Body of pancreas (tissue), 4 donors: Measurements from ENCODE around the gene AFM. TPM values are rescaled to one million over a fixed set of nuclear protein-coding genes. Genes with fewer than 3 reads are reported as not detected.
"Not testable (repeated sequence)": the region's sequence is repeated elsewhere in the genome, so short reads cannot be mapped to it uniquely, and the experiment has no call there.

Experiments
- ATAC-seq: fragments of 150-250 bp; one replicate; pipeline ENCODE4 v1.9.1; 2016
- DNase-seq, 4 donors: peaks; one replicate each; pipeline ENCODE4 v3.0.0-alpha.2; 2019
- H3K27ac ChIP-seq, 4 donors: fragments of 200-600 bp; sonication (generic); 1 replicate in 3 of 4; 2 replicates in 1 of 4; pipeline versions ENCODE4 v1.5.1 to v1.6.1; 2016 to 2019; ENCODE audit warnings: mild to moderate bottlenecking in 1 of 4, mixed read lengths in 1 of 4, moderate library complexity in 1 of 4
- H3K27me3 ChIP-seq, 2 donors: fragments of 200-600 bp; sonication (generic); one replicate each; pipeline ENCODE4 v1.6.0; 2016; ENCODE audit warnings: mild to moderate bottlenecking in 1 of 2
- H3K36me3 ChIP-seq, 2 donors: fragments of 200-600 bp; sonication (generic); replicated peaks in 1 of 2; 2 replicates each; pipeline ENCODE4 v1.5.1; 2016; ENCODE audit warnings: low read depth in 2 of 2; ENCODE audit not compliant: insufficient read depth in 1 of 2
- H3K4me1 ChIP-seq: fragments of 200-600 bp; sonication (generic); one replicate; pipeline ENCODE4 v1.6.0; 2016
- H3K4me3 ChIP-seq, 2 donors: fragments of 200-600 bp; sonication (generic); 1 replicate in 1 of 2; 2 replicates in 1 of 2; pipeline ENCODE4 v1.5.1; 2016 to 2019
- H3K9me3 ChIP-seq, 3 donors: fragments of 200-600 bp; sonication (generic); 1 replicate in 2 of 3; 2 replicates in 1 of 3; pipeline ENCODE4 v1.5.1; 2016
- CTCF ChIP-seq, 7 experiments: fragments of 450-650 bp in 4 of 7; fragments of 200-600 bp in 3 of 7; sonication (generic) in 3 of 7; IDR thresholded peaks; one replicate each; pipeline ENCODE4 v1.5.1; 2016 to 2019; ENCODE audit warnings: antibody characterized with exemption in 7 of 7
- POLR2A ChIP-seq, 3 donors: fragments of 450-650 bp; IDR thresholded peaks; one replicate each; pipeline ENCODE4 v1.6.1; 2016; ENCODE audit warnings: antibody characterized with exemption in 3 of 3, mild to moderate bottlenecking in 2 of 3
- WGBS, 2 donors: methylation state at CpG; one replicate each; pipeline ENCODE4 v1.1.5; 2017; 5-methylcytosine and 5-hydroxymethylcytosine counted together
- intact Hi-C: fragments of 100-400 bp; cut with DNase I; formaldehyde crosslinking; loops from one replicate; pipeline ENCODE4 v1.15.1; 2023
- total RNA-seq, 2 donors: library from RNA; depleted of rRNA; stranded (reverse); fragments of >200 nt; gene quantifications; one replicate each; pipeline ENCODE4 v1.1.0, GENCODE V29; 2016

The AFM gene
- total RNA-seq, 2 donors from 2014 or later, result 0.33 TPM; not detected in 1

GRCh38 chr4:73538162-73538561 is 56.6 kb downstream of the AFM start:
- no peaks in the 10 kb centered on the region for H3K36me3 ChIP-seq
- H3K9me3 ChIP-seq, result no peaks in the 10 kb centered on the region
- no peak for TF ChIP-seq CTCF (IDR thresholded peaks at IDR 0.05)
- H3K4me3 ChIP-seq, result no peak overlapping the region
- WGBS, 2 donors, result 91 to 95% methylated on average over 2 of the region's 2 CpGs
- DNase-seq (no peak), ATAC-seq (no peak)
- H3K27ac ChIP-seq, result no peak overlapping the region
- no peaks in the 10 kb centered on the region for H3K27me3 ChIP-seq
- intact Hi-C loops, result no loop called here
- peaks cover 17% of the 10 kb centered on the region for H3K4me1 ChIP-seq

GRCh38 chr4:73539386-73539785 is 57.8 kb downstream of the AFM start:
- peaks cover 10% of the 10 kb centered on the region for H3K4me1 ChIP-seq
- DNase-seq (no peak), ATAC-seq (no peak)
- intact Hi-C loops, result no loop called here
- WGBS, 2 donors, result 49 to 53% methylated on average over 4 of the region's 4 CpGs
- TF ChIP-seq CTCF (IDR thresholded peaks at IDR 0.05) (no peak), POLR2A (IDR thresholded peaks at IDR 0.05) (no peak)
- H3K36me3 ChIP-seq, result no peaks in the 10 kb centered on the region
- H3K27me3 ChIP-seq, result no peaks in the 10 kb centered on the region
- H3K9me3 ChIP-seq, result no peaks in the 10 kb centered on the region
- no peak overlapping the region for H3K27ac ChIP-seq
- H3K4me3 ChIP-seq, result no peak overlapping the region

GRCh38 chr4:73540826-73541225 is 59.3 kb downstream of the AFM start:
- DNase-seq, result no peak
- Histone ChIP-seq H3K4me1 (peaks cover 3% of the 10 kb centered on the region), H3K9me3 (no peaks in the 10 kb centered on the region), H3K36me3 (no peaks in the 10 kb centered on the region), H3K4me3 (no peak overlapping the region), H3K27me3 (no peaks in the 10 kb centered on the region), H3K27ac (no peak overlapping the region)
- intact Hi-C loops, result no loop called here
- no peak for ATAC-seq
- TF ChIP-seq CTCF (IDR thresholded peaks at IDR 0.05) (no peak), POLR2A (IDR thresholded peaks at IDR 0.05) (no peak)
- 86 to 95% methylated on average over 3 of the region's 3 CpGs for WGBS, 2 donors

- ATAC-seq (no peak), DNase-seq (no peak)
- H3K9me3 ChIP-seq, result no peaks in the 10 kb centered on the region
- H3K27ac ChIP-seq, result no peak overlapping the region
- H3K36me3 ChIP-seq, result no peaks in the 10 kb centered on the region
- 54 to 71% methylated on average over 3 of the region's 3 CpGs for WGBS, 2 donors
- H3K4me1 ChIP-seq, result no peaks in the 10 kb centered on the region
- H3K27me3 ChIP-seq, result no peaks in the 10 kb centered on the region
- intact Hi-C loops, result no loop called here
- TF ChIP-seq POLR2A (IDR thresholded peaks at IDR 0.05), result no peak
- no peak for TF ChIP-seq CTCF (IDR thresholded peaks at IDR 0.05)
- H3K4me3 ChIP-seq, result no peak overlapping the region
Observed at GRCh38 chr4:73541251-73541650, 59.7 kb downstream of the AFM start.

- H3K9me3 ChIP-seq, result no peaks in the 10 kb centered on the region
- TF ChIP-seq POLR2A (IDR thresholded peaks at IDR 0.05), result no peak
- TF ChIP-seq CTCF (IDR thresholded peaks at IDR 0.05), result no peak
- H3K27me3 ChIP-seq, result no peaks in the 10 kb centered on the region
- DNase-seq (no peak), ATAC-seq (no peak)
- intact Hi-C loops, result no loop called here
- H3K27ac ChIP-seq, result no peak overlapping the region
- no peak overlapping the region for H3K4me3 ChIP-seq
- WGBS, 2 donors, result 100% methylated on average over 2 of the region's 2 CpGs
- H3K4me1 ChIP-seq, result no peaks in the 10 kb centered on the region
- H3K36me3 ChIP-seq, result no peaks in the 10 kb centered on the region
Observed at GRCh38 chr4:73544620-73545019, 63.1 kb downstream of the AFM start.

GRCh38 chr4:73550865-73551264 is 69.3 kb downstream of the AFM start:
- not testable (repeated sequence) for DNase-seq, H3K27ac ChIP-seq
- WGBS, 2 donors, result 86 to 90% methylated on average over 10 of the region's 11 CpGs

More at GRCh38 chr4:73550865-73551264, 69.3 kb downstream of the AFM start:
- intact Hi-C loops, H3K9me3 ChIP-seq, H3K27me3 ChIP-seq, H3K4me1 ChIP-seq, ATAC-seq, H3K4me3 ChIP-seq, H3K36me3 ChIP-seq: not testable (repeated sequence)
